Endothelial cell of umbilical vein (primary cell): ENCODE results near the gene RMRP. TPM values are rescaled to one million over a fixed set of nuclear protein-coding genes. Genes with fewer than 3 reads are reported as not detected.

Source experiments
- BruUV-seq: library from RNA; stranded (reverse); fragments of 400-500 nt; replicated peaks from 2 replicates; lab custom pipeline; 2021; lab: Mats Ljungman, UMichigan
- CTCF ChIA-PET: fragments of 300-600, 350-600 bp; sonication (Branson Sonifier 250); formaldehyde crosslinking; loops from one replicate; lab custom pipeline; 2021; ENCODE audit warnings: antibody characterized with exemption, inconsistent platforms; lab: Charles Lee
- POLR2A ChIA-PET: fragments of 300-600, 350-600 bp; sonication (Branson Sonifier 250); formaldehyde crosslinking; loops from one replicate; lab custom pipeline; 2021; ENCODE audit warnings: antibody characterized with exemption, inconsistent platforms; lab: Charles Lee
- DNase-seq: peaks from one replicate; pipeline ENCODE4 v3.0.0-alpha.2; 2011; ENCODE audit warnings: low read depth, low spot score
- FAIRE-seq: peaks from 2 replicates; lab custom pipeline; 2011; peaks lifted over from hg19 to GRCh38; lab: Jason Lieb, UNC
- H2AFZ ChIP-seq: 2 replicates; pipeline ENCODE4 v1.6.0; 2012; ENCODE audit warnings: low read depth, low read length, control low read depth, inconsistent platforms
- H3K27ac ChIP-seq: 2 replicates; pipeline ENCODE4 v1.5.1; 2011; ENCODE audit warnings: low read depth, mild to moderate bottlenecking, control low read depth, low read length, moderate library complexity; ENCODE audit not compliant: insufficient read depth
- H3K27me3 ChIP-seq, 2 experiments: 2 replicates each; pipeline versions ENCODE4 v1.6.0 to v1.6.1; 2011; ENCODE audit warnings: low read length in 2 of 2, mixed read lengths in 1 of 2; ENCODE audit not compliant: control insufficient read depth in 2 of 2, insufficient read depth in 2 of 2
- H3K36me3 ChIP-seq, 2 experiments: 2 replicates in 1 of 2; 3 replicates in 1 of 2; pipeline ENCODE4 v1.5.1; 2011; ENCODE audit warnings: low read length in 2 of 2, mild to moderate bottlenecking in 1 of 2, moderate library complexity in 1 of 2; ENCODE audit not compliant: control insufficient read depth in 2 of 2, insufficient read depth in 2 of 2; ENCODE audit errors: extremely low read depth in 1 of 2
- H3K4me1 ChIP-seq: 3 replicates; pipeline ENCODE4 v1.5.1; 2011; ENCODE audit warnings: mild to moderate bottlenecking, low read length; ENCODE audit not compliant: control insufficient read depth, insufficient read depth; ENCODE audit errors: extremely low read depth
- H3K4me2 ChIP-seq: 2 replicates; pipeline ENCODE4 v1.6.1; 2011; ENCODE audit warnings: low read length, control low read depth, mixed read lengths; ENCODE audit not compliant: insufficient read depth
- H3K4me3 ChIP-seq, 3 experiments: fragments of 200-600 bp in 1 of 3; sonication (generic), shearing (Covaris generic) in 1 of 3; replicated peaks in 1 of 3; 2 replicates each; pipeline ENCODE4 v1.5.1; 2011 to 2016; ENCODE audit warnings: control low read depth in 3 of 3, low read length in 3 of 3, mild to moderate bottlenecking in 2 of 3, inconsistent platforms in 1 of 3, low read depth in 1 of 3, moderate library complexity in 1 of 3; ENCODE audit not compliant: insufficient read depth in 1 of 3
- H3K79me2 ChIP-seq: 2 replicates; pipeline ENCODE4 v1.6.0; 2012; ENCODE audit warnings: low read length, inconsistent platforms; ENCODE audit not compliant: control insufficient read depth, insufficient read depth
- H3K9ac ChIP-seq: replicated peaks from 2 replicates; pipeline ENCODE3; 2011; ENCODE audit warnings: low read length, control low read depth; ENCODE audit not compliant: insufficient read depth; ENCODE audit errors: extremely low read depth
- H3K9me1 ChIP-seq: replicated peaks from 3 replicates; pipeline ENCODE4 v1.6.0; 2011; ENCODE audit warnings: mild to moderate bottlenecking, low read length; ENCODE audit not compliant: control insufficient read depth, insufficient read depth; ENCODE audit errors: extremely low read depth
- H3K9me3 ChIP-seq: replicated peaks from 2 replicates; pipeline ENCODE4 v1.5.1; 2012; ENCODE audit warnings: low read length, inconsistent platforms; ENCODE audit not compliant: control insufficient read depth, insufficient read depth
- H4K20me1 ChIP-seq: replicated peaks from 2 replicates; pipeline ENCODE3; 2011; ENCODE audit warnings: mild to moderate bottlenecking, low read length; ENCODE audit not compliant: control insufficient read depth, insufficient read depth; ENCODE audit errors: extremely low read depth
- CTCF ChIP-seq, 2 donors: IDR thresholded peaks; 1 replicate in 1 of 2; 2 replicates in 1 of 2; pipeline ENCODE4 v1.5.1; 2011; ENCODE audit warnings: low read length in 2 of 2, mild to moderate bottlenecking in 2 of 2, moderate library complexity in 2 of 2, control low read depth in 1 of 2, inconsistent platforms in 1 of 2, low read depth in 1 of 2; ENCODE audit not compliant: insufficient read depth in 1 of 2; ENCODE audit errors: extremely low read depth in 1 of 2
- EZH2 ChIP-seq: IDR thresholded peaks from 2 replicates; pipeline ENCODE4 v1.6.1; 2012; ENCODE audit warnings: borderline replicate concordance, low read depth, mild to moderate bottlenecking, moderate library complexity, low read length, inconsistent platforms; ENCODE audit not compliant: severe bottlenecking
- FOS ChIP-seq: IDR thresholded peaks from 2 replicates; pipeline ENCODE4 v1.6.1; 2011; ENCODE audit warnings: mild to moderate bottlenecking, low read length, moderate library complexity, borderline replicate concordance; ENCODE audit not compliant: insufficient read depth
- GATA2 ChIP-seq: IDR thresholded peaks from 2 replicates; pipeline ENCODE4 v1.7.0; 2011; ENCODE audit warnings: low read depth, mild to moderate bottlenecking, moderate library complexity, mixed read lengths, low read length; ENCODE audit not compliant: insufficient read length, insufficient read depth
- JUN ChIP-seq: IDR thresholded peaks from 2 replicates; pipeline ENCODE4 v1.6.1; 2011; ENCODE audit warnings: borderline replicate concordance, low read depth; ENCODE audit not compliant: insufficient read length, insufficient read depth
- MYC ChIP-seq: IDR thresholded peaks from one replicate; pipeline ENCODE4 v1.6.1; 2011; ENCODE audit warnings: mild to moderate bottlenecking, low read depth, low read length
- POLR2A ChIP-seq: IDR thresholded peaks from 2 replicates; pipeline ENCODE4 v1.6.1; 2012; ENCODE audit warnings: low read depth, mild to moderate bottlenecking, control low read depth, low read length
- POLR2AphosphoS5 ChIP-seq: IDR thresholded peaks from 2 replicates; pipeline ENCODE4 v1.6.1; 2012; ENCODE audit warnings: low read depth, mild to moderate bottlenecking, control low read depth, low read length, moderate library complexity; ENCODE audit not compliant: insufficient read depth
- dilution Hi-C: fragments of 300-500 bp; cut with MboI; formaldehyde crosslinking; loops from one replicate; pipeline ENCODE4 v1.15.0; 2019; ENCODE audit warnings: low sequenced_read_pairs; ENCODE audit not compliant: extremely low pct_ligation_motif_present
- intact Hi-C: fragments of 100-400 bp; cut with micrococcal nuclease; formaldehyde crosslinking; loops from one replicate; pipeline ENCODE4 v1.10.0; 2022
- polyA plus RNA-seq, 4 experiments: library from polyadenylated mRNA; depleted of rRNA in 3 of 4; stranded (reverse) in 3 of 4; unstranded in 1 of 4; fragments of >200 nt; gene quantifications; 2 replicates each; pipeline versions ENCODE4 v1.2.1 to v1.2.3, GENCODE V29; 2011 to 2012; ENCODE audit warnings: missing spikeins in 1 of 4
- total RNA-seq: library from RNA; stranded (reverse); gene quantifications from 2 replicates; pipeline ENCODE4 v1.2.3, GENCODE V29; 2021
- TF ChIP-seq, protein P1 (sequence below): IDR thresholded peaks from 2 replicates; pipeline ENCODE4 v1.6.1; 2011; ENCODE audit not compliant: insufficient read depth, insufficient read length

The RMRP gene
- total and polyA plus RNA-seq, 2 donors (not counting 3 experiments of a cell fraction or from before 2014, with no cell fraction given): 19,118 TPM; not detected in 1

- CTCF ChIA-PET: interaction anchor here (0.7 to 10.0 kb wide), 4 partner anchors 12 to 58 kb away, joined by 3 to 227 read pairs (median 4); partner anchors contain the start of genes CA9 and TPM2
- H3K4me1 ChIP-seq: peaks cover 27% of the 10 kb centered on the region
- dilution Hi-C loops (no loop called here), intact Hi-C loops (no loop called here)
- DNase-seq: no peak
- peaks cover 4% of the 10 kb centered on the region for H3K79me2 ChIP-seq
- POLR2A ChIA-PET: interaction anchor here (1.2 kb wide), 1 partner anchor 28 kb away, joined by 4 read pairs; no protein-coding TSS in a partner anchor
- BruUV-seq: no TSS peak
- no peaks in the 10 kb centered on the region for H4K20me1 ChIP-seq
- H3K4me3 ChIP-seq: no peak overlapping the region
- H3K9me3 ChIP-seq: no peaks in the 10 kb centered on the region
- H3K27ac ChIP-seq: no peak overlapping the region
- H3K9ac ChIP-seq: no peak overlapping the region
- no peaks in the 10 kb centered on the region for H3K9me1 ChIP-seq
- no peaks in the 10 kb centered on the region for H3K27me3 ChIP-seq
- H2AFZ ChIP-seq: no peak overlapping the region
- TF ChIP-seq POLR2A (no peak), CTCF (IDR thresholded peaks at IDR 0.05; ENCODE audit: extremely low read depth in 1 of 2, insufficient read depth in 1 of 2, low read depth in 1 of 2, low read length in 2 of 2) (no peak), JUN (no peak), GATA2 (no peak), EZH2 (no peak), FOS (no peak), MYC (no peak), POLR2AphosphoS5 (no peak)
- TF ChIP-seq, protein P1, sequence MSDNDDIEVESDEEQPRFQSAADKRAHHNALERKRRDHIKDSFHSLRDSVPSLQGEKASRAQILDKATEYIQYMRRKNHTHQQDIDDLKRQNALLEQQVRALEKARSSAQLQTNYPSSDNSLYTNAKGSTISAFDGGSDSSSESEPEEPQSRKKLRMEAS: no peak
- no peak overlapping the region for H3K4me2 ChIP-seq
- peaks cover 0 to 8% of the 10 kb centered on the region in 2 experiments for H3K36me3 ChIP-seq
- FAIRE-seq: no peak
Observed at GRCh38 chr9:35661756-35662350, 4.0 kb upstream of the RMRP start.
